ENCODE results near the gene CMTM6. TPM values are rescaled to one million over a fixed set of nuclear protein-coding genes. Genes with fewer than 3 reads are reported as not detected.
"Not testable (repeated sequence)": the region's sequence is repeated elsewhere in the genome, so short reads cannot be mapped to it uniquely, and the experiment has no call there.

Gene CMTM6
- total RNA-seq, 1 donor from 2014 or later = 83.7 TPM

GRCh38 chr3:32442766-32443165 lies 59.9 kb downstream of the CMTM6 start:
- no peaks in the 10 kb centered on the region for H3K27me3 ChIP-seq (ENCODE audit: control insufficient read depth, insufficient read depth, low read length)
- no peak for DNase-seq (ENCODE audit: low read depth)
- no peak overlapping the region for H3K4me3 ChIP-seq (ENCODE audit: low read depth, low read length)
- no peak for TF ChIP-seq CTCF (IDR thresholded peaks at IDR 0.05; ENCODE audit: insufficient read depth, low read length, poor library complexity, severe bottlenecking)
- H3K36me3 ChIP-seq (ENCODE audit: control insufficient read depth, insufficient read depth, low read length) = no peaks in the 10 kb centered on the region

DNA sequence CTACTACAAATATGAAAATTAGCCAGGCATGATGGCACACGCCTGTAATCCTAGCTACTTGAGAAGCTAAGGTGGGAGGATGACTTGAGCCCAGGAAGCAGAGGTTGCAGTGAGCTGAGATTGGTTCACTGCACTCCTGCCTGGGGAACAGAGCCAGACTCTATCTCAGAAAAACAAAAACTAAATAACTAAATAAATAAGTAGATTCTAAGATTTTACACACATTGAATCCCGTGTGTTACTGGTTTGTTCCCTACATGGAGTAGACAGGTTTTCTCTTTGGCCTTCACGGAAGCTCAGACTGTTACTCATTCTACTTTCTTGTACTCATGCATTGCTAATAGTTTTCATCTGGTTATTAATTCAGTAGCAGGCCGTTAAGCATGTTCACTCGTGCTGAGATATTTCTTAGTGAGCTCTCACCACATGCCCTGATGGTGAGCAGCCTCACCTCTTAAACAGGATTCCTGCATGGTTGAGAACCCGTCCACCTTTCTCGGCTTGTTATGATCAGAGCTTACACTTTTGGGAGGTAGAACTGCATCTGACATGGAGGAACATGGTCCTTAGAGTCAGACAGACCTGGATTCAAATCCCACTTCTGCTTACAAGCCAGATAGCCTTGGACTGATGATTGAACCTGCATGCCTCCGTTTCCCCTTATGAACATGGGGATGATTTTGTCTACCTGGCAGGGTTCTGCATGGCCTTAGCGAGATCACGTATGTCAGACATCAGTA lies 61.9 kb downstream of the CMTM6 start:
- H3K27me3 ChIP-seq (ENCODE audit: control insufficient read depth, insufficient read depth, low read length) = no peaks in the 10 kb centered on the region
- DNase-seq (ENCODE audit: low read depth) = peak; percentile 59

DNA sequence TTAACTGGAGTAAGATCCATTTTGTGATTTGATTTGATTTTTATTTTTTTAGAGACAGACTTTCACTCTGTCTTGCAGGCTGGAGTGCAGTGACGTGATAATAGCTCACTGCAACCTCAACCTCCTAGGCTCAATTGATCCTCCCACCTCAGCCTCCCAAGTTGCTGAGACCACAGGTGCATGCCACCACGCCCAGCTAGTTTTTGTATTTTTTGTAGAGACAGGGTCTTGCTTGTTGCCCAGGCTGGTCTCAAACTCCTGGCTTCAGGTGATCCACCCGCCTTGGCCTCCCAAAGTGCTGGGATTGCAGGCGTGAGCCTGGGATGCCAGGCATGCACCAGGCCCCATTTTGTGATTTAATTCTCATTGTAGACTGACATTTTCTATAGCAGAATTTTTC lies 63.2 kb downstream of the CMTM6 start:
- H3K36me3 ChIP-seq (ENCODE audit: control insufficient read depth, insufficient read depth, low read length); H3K4me3 ChIP-seq (ENCODE audit: low read depth, low read length); H3K27me3 ChIP-seq (ENCODE audit: control insufficient read depth, insufficient read depth, low read length); DNase-seq (ENCODE audit: low read depth): not testable (repeated sequence)

More for the DNA sequence above, 61.9 kb downstream of the CMTM6 start:
- Histone ChIP-seq H3K36me3 (ENCODE audit: control insufficient read depth, insufficient read depth, low read length) (no peaks in the 10 kb centered on the region), H3K4me3 (ENCODE audit: low read depth, low read length) (no peak overlapping the region)
- no peak for TF ChIP-seq CTCF (IDR thresholded peaks at IDR 0.05; ENCODE audit: insufficient read depth, low read length, poor library complexity, severe bottlenecking)

DNA sequence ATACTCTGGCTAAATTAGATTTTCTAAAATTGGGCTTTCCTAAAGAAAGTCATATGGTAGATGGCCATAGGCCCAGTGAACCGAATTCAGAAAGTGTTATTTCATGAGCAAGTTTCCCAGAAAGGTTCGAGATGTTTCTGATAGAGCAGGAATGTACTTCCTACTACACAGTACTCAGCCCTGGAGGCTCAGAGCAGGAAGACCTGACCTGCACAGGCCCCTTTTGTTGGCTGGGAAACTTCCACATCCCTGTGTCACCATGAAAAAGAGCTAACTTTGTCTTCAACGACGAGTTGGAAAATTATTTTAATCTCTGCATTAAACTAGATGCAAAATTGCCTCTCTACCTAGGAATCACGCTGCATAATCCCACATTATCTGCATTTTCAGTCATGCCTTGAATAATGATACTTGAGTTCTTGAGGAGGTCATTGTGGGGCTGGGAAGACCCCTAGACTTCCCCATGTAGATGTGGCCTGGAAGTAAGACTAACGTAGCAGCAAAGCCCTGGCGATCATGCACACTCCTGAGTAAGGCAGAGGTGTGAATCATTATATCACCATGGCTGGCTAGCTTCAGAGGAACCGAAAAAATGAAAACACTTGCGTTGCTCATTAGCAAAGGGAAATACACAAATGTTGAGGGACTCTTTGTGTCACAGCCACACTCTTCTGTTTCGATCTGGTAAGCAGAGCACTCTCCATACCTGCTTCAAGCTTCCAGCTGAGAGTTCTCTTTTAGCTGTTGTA lies 63.9 kb downstream of the CMTM6 start:
- DNase-seq (ENCODE audit: low read depth) = no peak
- Histone ChIP-seq H3K27me3 (ENCODE audit: control insufficient read depth, insufficient read depth, low read length) (no peaks in the 10 kb centered on the region), H3K4me3 (ENCODE audit: low read depth, low read length) (no peak overlapping the region), H3K36me3 (ENCODE audit: control insufficient read depth, insufficient read depth, low read length) (no peaks in the 10 kb centered on the region)
- TF ChIP-seq CTCF (IDR thresholded peaks at IDR 0.05; ENCODE audit: insufficient read depth, low read length, poor library complexity, severe bottlenecking) = no peak

GRCh38 chr3:32437896-32438295 lies 64.8 kb downstream of the CMTM6 start:
- Histone ChIP-seq H3K36me3 (ENCODE audit: control insufficient read depth, insufficient read depth, low read length) (no peaks in the 10 kb centered on the region), H3K27me3 (ENCODE audit: control insufficient read depth, insufficient read depth, low read length) (no peaks in the 10 kb centered on the region), H3K4me3 (ENCODE audit: low read depth, low read length) (no peak overlapping the region)
- no peak for TF ChIP-seq CTCF (IDR thresholded peaks at IDR 0.05; ENCODE audit: insufficient read depth, low read length, poor library complexity, severe bottlenecking)
- DNase-seq (ENCODE audit: low read depth) = no peak

DNA sequence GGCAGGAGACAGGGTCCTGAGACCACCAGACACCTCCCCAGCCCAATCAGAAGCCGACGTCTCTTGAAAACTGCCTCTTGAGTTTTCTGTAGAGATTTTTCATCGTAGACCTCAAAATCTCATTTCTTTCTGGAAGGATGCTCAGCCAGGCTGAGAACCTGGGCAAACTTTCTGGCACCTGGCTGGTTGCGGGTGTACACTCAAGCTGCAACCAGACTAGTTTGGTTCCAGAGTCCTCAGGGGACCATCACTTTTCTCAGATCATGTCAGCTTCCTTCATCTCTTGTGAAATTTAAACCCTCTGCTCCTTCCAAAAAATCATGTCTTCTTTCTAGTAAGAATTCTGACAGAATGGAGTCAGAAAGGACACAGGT lies 65.8 kb downstream of the CMTM6 start:
- no peak for DNase-seq (ENCODE audit: low read depth)
- H3K4me3 ChIP-seq (ENCODE audit: low read depth, low read length) = no peak overlapping the region
- no peaks in the 10 kb centered on the region for H3K36me3 ChIP-seq (ENCODE audit: control insufficient read depth, insufficient read depth, low read length)
- no peaks in the 10 kb centered on the region for H3K27me3 ChIP-seq (ENCODE audit: control insufficient read depth, insufficient read depth, low read length)
- TF ChIP-seq CTCF (IDR thresholded peaks at IDR 0.05; ENCODE audit: insufficient read depth, low read length, poor library complexity, severe bottlenecking) = no peak
